Measurements from ENCODE around the gene ADRA1B. TPM values are rescaled to one million over a fixed set of nuclear protein-coding genes. Genes with fewer than 3 reads are reported as not detected.
A peak's percentile ranks its signal among the peaks of the same experiment; 100 is the strongest.

ADRA1B gene
- total RNA-seq, 2 donors from 2014 or later = 0.32 to 0.69 TPM

DNA sequence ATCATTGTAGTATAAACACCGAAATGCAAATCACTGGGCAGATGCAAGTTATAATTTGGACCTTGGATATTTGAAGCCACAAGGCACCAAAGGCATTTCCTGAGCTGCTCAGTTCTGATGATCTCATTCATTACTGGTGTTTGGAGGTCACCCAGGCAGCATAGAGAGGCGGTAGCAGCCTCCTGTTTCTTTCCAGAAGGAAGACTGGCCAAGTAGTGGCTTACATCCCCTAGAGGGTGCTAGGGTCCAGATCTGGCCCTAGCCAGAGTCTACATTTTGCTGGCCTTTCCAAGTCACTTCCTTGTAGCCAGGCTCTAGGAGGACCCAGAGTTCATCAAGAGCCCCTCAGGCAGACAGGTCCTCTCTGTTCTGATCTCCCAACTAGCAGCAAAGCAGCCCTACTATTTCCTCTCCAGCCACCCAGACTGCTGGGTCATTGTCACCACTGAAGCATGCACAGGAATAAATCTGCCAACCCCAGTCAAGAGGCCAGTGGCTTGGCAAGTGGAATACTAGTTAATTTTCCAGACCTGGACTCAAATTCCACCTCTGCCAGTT lies 59.3 kb downstream of the ADRA1B start:
- Histone ChIP-seq H3K36me3 (no peaks in the 10 kb centered on the region), H3K27me3 (peaks cover 20% of the 10 kb centered on the region), H3K9ac (ENCODE audit: low read depth in 2 of 2, low read length in 2 of 2) (no peak overlapping the region), H3K4me1 (no peaks in the 10 kb centered on the region), H3K9me3 (no peaks in the 10 kb centered on the region), H3K27ac (no peak overlapping the region), H3K4me3 (no peak overlapping the region)
- intact Hi-C loops (cut with DNase I) = no loop called here
- peak; percentile 22 for DNase-seq
- TF ChIP-seq, protein P1, sequence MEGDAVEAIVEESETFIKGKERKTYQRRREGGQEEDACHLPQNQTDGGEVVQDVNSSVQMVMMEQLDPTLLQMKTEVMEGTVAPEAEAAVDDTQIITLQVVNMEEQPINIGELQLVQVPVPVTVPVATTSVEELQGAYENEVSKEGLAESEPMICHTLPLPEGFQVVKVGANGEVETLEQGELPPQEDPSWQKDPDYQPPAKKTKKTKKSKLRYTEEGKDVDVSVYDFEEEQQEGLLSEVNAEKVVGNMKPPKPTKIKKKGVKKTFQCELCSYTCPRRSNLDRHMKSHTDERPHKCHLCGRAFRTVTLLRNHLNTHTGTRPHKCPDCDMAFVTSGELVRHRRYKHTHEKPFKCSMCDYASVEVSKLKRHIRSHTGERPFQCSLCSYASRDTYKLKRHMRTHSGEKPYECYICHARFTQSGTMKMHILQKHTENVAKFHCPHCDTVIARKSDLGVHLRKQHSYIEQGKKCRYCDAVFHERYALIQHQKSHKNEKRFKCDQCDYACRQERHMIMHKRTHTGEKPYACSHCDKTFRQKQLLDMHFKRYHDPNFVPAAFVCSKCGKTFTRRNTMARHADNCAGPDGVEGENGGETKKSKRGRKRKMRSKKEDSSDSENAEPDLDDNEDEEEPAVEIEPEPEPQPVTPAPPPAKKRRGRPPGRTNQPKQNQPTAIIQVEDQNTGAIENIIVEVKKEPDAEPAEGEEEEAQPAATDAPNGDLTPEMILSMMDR (IDR thresholded peaks at IDR 0.05) = no peak

DNA sequence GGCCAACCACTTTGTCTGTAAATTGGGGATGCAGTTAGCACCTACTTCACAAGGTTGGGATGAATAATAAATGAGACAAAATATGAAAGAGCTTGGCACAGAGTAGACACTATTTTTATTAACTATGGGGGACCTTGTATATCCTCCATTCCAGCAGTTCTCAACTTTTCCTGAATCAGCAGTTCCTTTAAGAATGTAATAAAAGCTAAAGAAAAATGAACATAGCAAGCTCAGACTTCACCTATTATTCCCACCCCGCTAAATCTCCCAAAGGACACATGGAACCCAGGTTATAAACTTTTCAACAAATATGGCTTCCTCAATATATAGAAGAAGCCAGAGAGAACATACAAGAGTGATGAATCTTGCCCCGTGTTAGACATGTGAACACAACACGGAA lies 60.6 kb downstream of the ADRA1B start:
- intact Hi-C loops (cut with DNase I) = no loop called here
- no peaks in the 10 kb centered on the region for H3K36me3 ChIP-seq
- no peak for DNase-seq
- no peaks in the 10 kb centered on the region for H3K9me3 ChIP-seq
- H3K27ac ChIP-seq = no peak overlapping the region
- no peak overlapping the region for H3K9ac ChIP-seq (ENCODE audit: low read depth in 2 of 2, low read length in 2 of 2)
- H3K4me3 ChIP-seq = no peak overlapping the region
- no peaks in the 10 kb centered on the region for H3K4me1 ChIP-seq
- TF ChIP-seq, protein P1 (IDR thresholded peaks at IDR 0.05) = no peak
- peaks cover 11% of the 10 kb centered on the region for H3K27me3 ChIP-seq

DNA sequence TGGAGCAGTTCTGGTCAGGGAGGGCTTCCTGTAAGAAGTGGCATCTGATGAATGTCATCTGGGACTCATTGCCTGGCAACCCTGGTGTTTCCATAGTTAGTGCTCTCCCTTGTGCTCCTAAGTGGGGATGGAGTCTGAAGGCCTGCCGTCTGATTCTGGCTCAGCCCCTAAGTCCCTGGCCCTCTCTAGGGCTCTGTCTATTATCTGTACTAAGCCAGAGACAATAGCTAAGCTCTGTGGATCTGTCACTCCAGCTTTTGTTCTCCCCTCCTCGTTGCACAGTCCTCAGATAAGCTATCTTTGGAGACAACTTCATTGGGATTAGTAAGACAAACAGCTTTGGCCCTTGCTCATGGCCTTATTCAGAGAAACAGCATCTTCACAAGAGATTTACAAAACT lies 62.1 kb downstream of the ADRA1B start:
- H3K4me3 ChIP-seq = no peak overlapping the region
- DNase-seq = no peak
- intact Hi-C loops (cut with DNase I) = no loop called here
- H3K36me3 ChIP-seq = no peaks in the 10 kb centered on the region
- TF ChIP-seq, protein P1 (IDR thresholded peaks at IDR 0.05) = no peak
- no peaks in the 10 kb centered on the region for H3K27me3 ChIP-seq
- no peak overlapping the region for H3K27ac ChIP-seq
- H3K9ac ChIP-seq (ENCODE audit: low read depth in 2 of 2, low read length in 2 of 2) = no peak overlapping the region
- no peaks in the 10 kb centered on the region for H3K9me3 ChIP-seq
- H3K4me1 ChIP-seq = no peaks in the 10 kb centered on the region

DNA sequence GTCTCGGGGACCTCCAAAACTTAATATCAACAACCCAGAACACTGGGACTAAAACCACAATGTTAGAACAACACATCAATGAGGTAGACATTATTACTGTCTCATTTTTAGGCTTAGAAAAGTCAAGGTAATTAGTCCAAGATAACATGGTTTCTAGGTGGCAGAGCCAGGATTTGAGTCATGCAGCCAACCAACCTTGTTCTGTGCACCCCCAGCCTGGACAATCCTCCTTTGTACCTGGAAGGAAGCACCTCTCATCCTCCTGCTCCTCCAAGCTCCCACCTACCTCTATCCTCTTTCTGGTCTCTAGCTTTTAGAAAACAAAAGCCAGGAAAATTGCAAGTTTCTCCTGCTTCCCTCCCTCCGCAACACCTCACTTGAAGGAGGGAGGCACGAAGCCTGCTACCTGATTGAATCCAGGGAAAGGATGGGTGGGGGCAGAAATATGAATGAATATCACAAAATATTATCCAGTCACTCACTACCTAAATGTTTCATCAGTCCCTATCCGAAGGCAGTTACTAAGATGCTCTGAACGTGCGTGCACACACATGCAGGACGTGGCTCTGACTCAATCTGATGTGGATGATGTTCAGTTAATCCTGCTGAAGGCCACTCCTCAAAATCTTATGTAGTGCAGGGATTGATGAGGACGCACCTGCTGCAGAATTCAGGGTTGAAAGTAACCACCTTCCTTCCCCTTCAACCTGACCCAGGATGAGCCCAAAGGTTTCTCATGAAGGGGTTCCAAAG lies 66.3 kb downstream of the ADRA1B start:
- intact Hi-C loops (cut with DNase I) = loop anchor here (5.0 to 10.0 kb wide), 2 partner anchors 65 to 658 kb away; partner anchors contain the start of gene ADRA1B
- no peaks in the 10 kb centered on the region for H3K36me3 ChIP-seq
- H3K4me3 ChIP-seq = no peak overlapping the region
- no peaks in the 10 kb centered on the region for H3K4me1 ChIP-seq
- no peaks in the 10 kb centered on the region for H3K27me3 ChIP-seq
- TF ChIP-seq, protein P1 (IDR thresholded peaks at IDR 0.05) = no peak
- no peak overlapping the region for H3K27ac ChIP-seq
- DNase-seq = no peak
- H3K9ac ChIP-seq (ENCODE audit: low read depth in 2 of 2, low read length in 2 of 2) = peak overlapping the region in 1 of 2 donors; percentile 1
- no peaks in the 10 kb centered on the region for H3K9me3 ChIP-seq

- Histone ChIP-seq H3K4me1 (no peaks in the 10 kb centered on the region), H3K4me3 (peak overlapping the region; percentile 28), H3K27me3 (no peaks in the 10 kb centered on the region), H3K36me3 (no peaks in the 10 kb centered on the region), H3K9me3 (no peaks in the 10 kb centered on the region), H3K9ac (ENCODE audit: low read depth in 2 of 2, low read length in 2 of 2) (no peak overlapping the region), H3K27ac (no peak overlapping the region)
- intact Hi-C loops (cut with DNase I) = loop anchor here (5.0 to 10.0 kb wide), 3 partner anchors 470 to 662 kb away; no protein-coding TSS in a partner anchor
- TF ChIP-seq, protein P1 (IDR thresholded peaks at IDR 0.05) = peak; percentile 70
- peak; percentile 84 for DNase-seq
These were observed 70.9 kb downstream of the ADRA1B start for GRCh38 chr5:159987031-159987674.
